K562 treated with DMSO at 1 percent for 24 hours (cell line): Measurements from ENCODE around the gene HRH1. TPM values are rescaled to one million over a fixed set of nuclear protein-coding genes. Genes with fewer than 3 reads are reported as not detected.

Experiments
- total RNA-seq: library from RNA; unstranded; fragments of 300-600 nt; gene quantifications from 2 replicates; pipeline ENCODE4 v1.2.3, GENCODE V29; 2022; ENCODE audit warnings: low read depth; ENCODE audit not compliant: insufficient read depth

The HRH1 gene, protein sequence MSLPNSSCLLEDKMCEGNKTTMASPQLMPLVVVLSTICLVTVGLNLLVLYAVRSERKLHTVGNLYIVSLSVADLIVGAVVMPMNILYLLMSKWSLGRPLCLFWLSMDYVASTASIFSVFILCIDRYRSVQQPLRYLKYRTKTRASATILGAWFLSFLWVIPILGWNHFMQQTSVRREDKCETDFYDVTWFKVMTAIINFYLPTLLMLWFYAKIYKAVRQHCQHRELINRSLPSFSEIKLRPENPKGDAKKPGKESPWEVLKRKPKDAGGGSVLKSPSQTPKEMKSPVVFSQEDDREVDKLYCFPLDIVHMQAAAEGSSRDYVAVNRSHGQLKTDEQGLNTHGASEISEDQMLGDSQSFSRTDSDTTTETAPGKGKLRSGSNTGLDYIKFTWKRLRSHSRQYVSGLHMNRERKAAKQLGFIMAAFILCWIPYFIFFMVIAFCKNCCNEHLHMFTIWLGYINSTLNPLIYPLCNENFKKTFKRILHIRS
- 0.15 TPM in 1 of 2 replicates, not detected in the other for total RNA-seq

DNA sequence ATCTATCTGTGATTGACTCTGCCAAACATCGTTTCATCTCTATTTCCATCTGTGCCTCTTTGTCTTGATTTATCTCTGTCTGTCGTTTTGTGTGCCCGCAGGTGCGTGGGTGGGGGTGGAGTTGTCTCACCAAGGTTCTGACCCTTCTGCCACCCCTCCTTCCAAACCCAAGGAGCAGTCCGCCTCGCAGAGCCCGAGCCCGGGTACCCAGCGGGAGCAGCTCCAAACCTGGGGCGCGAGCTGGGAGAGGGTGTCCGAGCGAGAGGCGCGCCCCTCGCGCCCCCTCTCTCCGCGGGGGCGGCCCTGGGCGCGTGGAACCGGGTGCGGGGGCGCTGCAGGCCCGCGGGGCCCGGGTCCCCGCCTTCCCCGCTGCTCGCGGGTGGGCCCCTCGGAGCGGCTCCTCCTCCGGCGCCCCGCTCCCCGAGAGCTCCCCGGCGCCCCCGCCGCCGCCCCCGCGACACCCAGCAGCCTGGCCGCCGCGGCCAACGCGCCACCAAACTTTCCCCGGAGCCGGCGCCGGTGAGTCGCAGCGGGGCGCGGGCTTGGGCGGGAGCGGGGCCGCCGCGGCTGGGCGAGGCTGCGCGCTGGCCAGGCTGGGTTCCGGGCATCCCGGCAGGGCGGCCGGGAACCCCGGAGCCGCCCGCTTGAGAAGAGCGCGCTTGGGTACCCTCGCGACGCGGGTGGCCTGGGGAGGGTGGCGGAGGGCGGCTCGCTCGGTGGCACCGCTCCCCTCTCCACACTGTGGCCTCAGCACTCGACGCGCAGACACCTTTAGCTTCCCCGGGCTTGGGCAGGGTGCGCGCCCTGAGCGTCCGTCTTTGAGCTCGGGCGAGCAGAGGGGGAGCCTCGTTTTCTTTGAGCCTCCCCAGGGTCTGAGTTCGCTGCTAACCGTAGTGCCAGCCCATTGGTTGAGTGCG lies at the start of gene HRH1:
Gene HRH1 (plus strand): TSS at position 458 of the 917 bp plus-strand sequence. CDS start 104,545 bp downstream, outside the sequence.

GRCh38 chr3:11271986-11272904 lies 118.0 kb downstream of the HRH1 start, which contains the start of gene ATG7:
Gene ATG7 (plus strand): TSS chr3:11272397. CDS start chr3:11298696, 26,299 bp downstream.

Other genes starting within 250 kb of the HRH1 start
- gene SLC6A1, start 161.7 kb upstream of the HRH1 start, total RNA-seq = 0.57 TPM in 1 of 2 replicates, not detected in the other
- 27.7 and 30.1 TPM in 2 replicates for gene ATG7, start 117.9 kb downstream of the HRH1 start, total RNA-seq